ENCODE data around the gene CCBE1.

Gene CCBE1

GRCh38 chr18:59454909-59455727, 242.1 kb downstream of the CCBE1 start:
- no peak for DNase-seq (ENCODE audit: low read depth)

- DNase-seq (ENCODE audit: low read depth): peak; percentile 69
These were observed 243.7 kb downstream of the CCBE1 start for GRCh38 chr18:59453468-59453961.

GRCh38 chr18:59451963-59452362, 245.3 kb downstream of the CCBE1 start:
- no peak for DNase-seq (ENCODE audit: low read depth)

- DNase-seq (ENCODE audit: low read depth): no peak
These were observed 246.2 kb downstream of the CCBE1 start for GRCh38 chr18:59451073-59451472.

GRCh38 chr18:59448546-59448945, 248.7 kb downstream of the CCBE1 start:
- peak; percentile 63 for DNase-seq (ENCODE audit: low read depth)

GRCh38 chr18:59446012-59446411, 251.2 kb downstream of the CCBE1 start:
- DNase-seq (ENCODE audit: low read depth): peak; percentile 69

- DNase-seq (ENCODE audit: low read depth): no peak
These were observed 259.2 kb downstream of the CCBE1 start for GRCh38 chr18:59437851-59438569.

GRCh38 chr18:59432803-59433597, 264.2 kb downstream of the CCBE1 start:
- no peak for DNase-seq (ENCODE audit: low read depth)

- DNase-seq (ENCODE audit: low read depth): no peak
These were observed 266.1 kb downstream of the CCBE1 start for GRCh38 chr18:59431131-59431530.

GRCh38 chr18:59429608-59430007, 267.6 kb downstream of the CCBE1 start:
- no peak for DNase-seq (ENCODE audit: low read depth)

GRCh38 chr18:59428018-59428417, 269.2 kb downstream of the CCBE1 start:
- DNase-seq (ENCODE audit: low read depth): no peak

GRCh38 chr18:59426855-59427254, 270.4 kb downstream of the CCBE1 start:
- no peak for DNase-seq (ENCODE audit: low read depth)

- DNase-seq (ENCODE audit: low read depth): peak; percentile 60
These were observed 274.0 kb downstream of the CCBE1 start for GRCh38 chr18:59423259-59423658.

GRCh38 chr18:59420244-59420643, 277.0 kb downstream of the CCBE1 start:
- DNase-seq (ENCODE audit: low read depth): no peak

- DNase-seq (ENCODE audit: low read depth): peak; percentile 41
These were observed 277.8 kb downstream of the CCBE1 start for GRCh38 chr18:59419386-59419785.

GRCh38 chr18:59416818-59417217, 280.4 kb downstream of the CCBE1 start:
- DNase-seq (ENCODE audit: low read depth): peak; percentile 26

GRCh38 chr18:59414111-59414653, 283.0 kb downstream of the CCBE1 start:
- no peak for DNase-seq (ENCODE audit: low read depth)

- DNase-seq (ENCODE audit: low read depth): peak; percentile 68
These were observed 294.7 kb downstream of the CCBE1 start for GRCh38 chr18:59402432-59403090.

- no peak for DNase-seq (ENCODE audit: low read depth)
These were observed 296.8 kb downstream of the CCBE1 start for GRCh38 chr18:59400407-59400806.

- DNase-seq (ENCODE audit: low read depth): no peak
These were observed 301.7 kb downstream of the CCBE1 start for GRCh38 chr18:59395226-59396175.
